CD4-positive, alpha-beta T cell (primary cell): ENCODE data around the gene YBX2. TPM values are rescaled to one million over a fixed set of nuclear protein-coding genes. Genes with fewer than 3 reads are reported as not detected.

Experiments
- ATAC-seq: fragments of 200-7000 bp; cut with Tn5 transposase; one replicate; pipeline ENCODE4 v1.10.0; 2022; ENCODE audit warnings: mild to moderate bottlenecking; ENCODE audit not compliant: poor library complexity
- CTCF ChIA-PET: fragments of 350-600 bp; sonication (Branson Sonifier 250); formaldehyde crosslinking; loops from one replicate; lab custom pipeline; 2021; ENCODE audit warnings: antibody characterized with exemption, inconsistent platforms; lab: Charles Lee
- POLR2A ChIA-PET: fragments of 350-600 bp; sonication (Branson Sonifier 250); formaldehyde crosslinking; loops from one replicate; lab custom pipeline; 2021; ENCODE audit warnings: antibody characterized with exemption, inconsistent platforms; lab: Charles Lee
- DNase-seq, 14 experiments: peaks; one replicate each; pipeline ENCODE4 v3.0.0-alpha.2; 2013 to 2020; ENCODE audit warnings: mixed read lengths in 2 of 14
- H3K27ac ChIP-seq, 2 donors: one replicate each; pipeline versions ENCODE4 v1.5.1 to v1.7.0; 2013; ENCODE audit warnings: low read length in 2 of 2, low read depth in 1 of 2, mild to moderate bottlenecking in 1 of 2
- H3K27me3 ChIP-seq, 2 experiments: 1 replicate in 1 of 2; 2 replicates in 1 of 2; pipeline versions ENCODE4 v1.6.1 to v1.7.0; 2013; ENCODE audit warnings: low read length in 2 of 2, control low read depth in 1 of 2, mild to moderate bottlenecking in 1 of 2, moderate library complexity in 1 of 2; ENCODE audit not compliant: insufficient read depth in 2 of 2, control insufficient read depth in 1 of 2
- H3K36me3 ChIP-seq: one replicate; pipeline ENCODE4 v1.6.1; 2013; ENCODE audit warnings: low read length, control low read depth; ENCODE audit not compliant: insufficient read depth
- H3K4me1 ChIP-seq: one replicate; pipeline ENCODE4 v1.6.1; 2013; ENCODE audit warnings: low read length, control low read depth; ENCODE audit not compliant: insufficient read depth
- H3K4me3 ChIP-seq: one replicate; pipeline ENCODE4 v1.5.1; 2013; ENCODE audit warnings: mild to moderate bottlenecking, low read length, moderate library complexity
- H3K9me3 ChIP-seq, 2 experiments: 1 replicate in 1 of 2; 2 replicates in 1 of 2; pipeline versions ENCODE4 v1.6.1 to v1.7.0; 2013; ENCODE audit warnings: low read length in 2 of 2, mild to moderate bottlenecking in 2 of 2, control low read depth in 1 of 2, moderate library complexity in 1 of 2; ENCODE audit not compliant: control insufficient read depth in 1 of 2, insufficient read depth in 1 of 2
- H3K27ac Mint-ChIP-seq: one replicate; pipeline ENCODE4 v1.8.0; 2020; ENCODE audit warnings: mixed read lengths
- H3K27me3 Mint-ChIP-seq: one replicate; pipeline ENCODE4 v1.8.0; 2021; ENCODE audit warnings: mixed read lengths
- H3K36me3 Mint-ChIP-seq: one replicate; pipeline ENCODE4 v1.8.0; 2021; ENCODE audit warnings: low read depth, mixed read lengths
- H3K4me1 Mint-ChIP-seq: one replicate; pipeline ENCODE4 v1.8.0; 2021; ENCODE audit warnings: low read depth, mixed read lengths
- H3K4me3 Mint-ChIP-seq: one replicate; pipeline ENCODE4 v1.8.0; 2020; ENCODE audit warnings: mild to moderate bottlenecking, mixed read lengths
- H3K9me3 Mint-ChIP-seq: one replicate; pipeline ENCODE4 v1.8.0; 2020; ENCODE audit warnings: mixed read lengths
- CTCF ChIP-seq: fragments of 200-600 bp; IDR thresholded peaks from one replicate; pipeline ENCODE4 v1.8.0; 2022; ENCODE audit warnings: antibody characterized with exemption, mild to moderate bottlenecking
- intact Hi-C, 2 experiments: fragments of 100-400 bp; cut with DNase I in 1 of 2; cut with micrococcal nuclease in 1 of 2; formaldehyde crosslinking; loops; one replicate each; pipeline versions ENCODE4 v1.15.1 to v1.9.0; 2023 to 2025; cut with DNase I, micrococcal nuclease
- total RNA-seq, 174 experiments: library from RNA in 2 of 174; stranded (reverse) in 2 of 174; gene quantifications; one replicate each; pipeline ENCODE4 v1.2.3 and lab custom pipeline; 2021 to 2026

The YBX2 gene
- total RNA-seq, 2 experiments from 2014 or later, result 0.56 TPM; not detected in 1

DNA sequence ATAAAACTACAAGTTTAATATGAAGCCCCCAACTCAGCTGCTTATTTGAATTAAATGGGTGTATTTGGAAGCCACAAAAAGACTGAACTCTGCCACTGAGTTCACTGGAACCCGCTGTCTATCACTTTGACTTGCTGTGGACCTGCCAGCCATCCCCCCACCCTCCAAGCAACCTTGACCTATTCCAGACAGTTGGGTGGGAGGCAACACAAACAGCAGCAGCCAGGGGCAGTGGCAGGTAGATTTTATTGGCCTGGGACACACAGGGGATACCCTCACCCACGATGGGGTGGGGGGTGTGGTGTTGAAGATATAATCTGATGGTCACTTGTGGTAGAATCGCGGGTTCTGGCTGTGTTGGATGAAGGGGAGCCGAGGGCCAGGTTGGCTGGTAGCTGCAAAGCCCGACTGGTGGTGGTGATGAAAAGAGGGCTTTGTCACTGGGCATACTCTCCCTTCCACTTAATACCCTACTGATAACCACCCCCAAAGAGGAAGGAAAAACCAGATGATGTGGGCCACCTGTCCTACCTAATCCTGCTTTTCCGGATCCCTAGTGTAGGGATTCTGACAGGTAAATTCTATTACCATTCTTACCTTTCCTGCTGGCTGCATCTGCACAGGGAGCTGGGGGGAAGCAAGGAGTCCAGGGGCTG is 18.1 kb upstream of the YBX2 start:
- intact Hi-C loops, result no loop called here
- Histone ChIP-seq H3K4me1 (peaks cover 69% of the 10 kb centered on the region), H3K36me3 (peaks cover 63% of the 10 kb centered on the region), H3K4me3 (no peak overlapping the region), H3K27ac (peak overlapping the region in 1 of 2 donors; percentile 23), H3K9me3 (no peaks in the 10 kb centered on the region), H3K27me3 (no peaks in the 10 kb centered on the region)
- ChIA-PET CTCF (interaction anchor here (0.5 to 1.6 kb wide), 4 partner anchors 8 to 47 kb away, joined by 3 to 4 read pairs (median 4); no protein-coding TSS in a partner anchor), POLR2A (interaction anchor here (1.2 to 5.4 kb wide), 4 partner anchors 17 to 36 kb away, joined by 3 to 46 read pairs (median 24); partner anchors contain the start of genes ACAP1 and NEURL4)
- H3K27me3 Mint-ChIP-seq, result no peaks in the 10 kb centered on the region
- H3K36me3 Mint-ChIP-seq, result peaks cover 83% of the 10 kb centered on the region
- ATAC-seq (no peak), DNase-seq (no peak)
- peak overlapping the region; percentile 95 for H3K27ac Mint-ChIP-seq
- H3K9me3 Mint-ChIP-seq, result no peaks in the 10 kb centered on the region
- peak overlapping the region; percentile 85 for H3K4me3 Mint-ChIP-seq
- no peak for TF ChIP-seq CTCF
- peaks cover 74% of the 10 kb centered on the region for H3K4me1 Mint-ChIP-seq

- CTCF ChIA-PET, result no interaction called here
These were observed 16.8 kb upstream of the YBX2 start for GRCh38 chr17:7311110-7311705.

More at GRCh38 chr17:7311110-7311705, 16.8 kb upstream of the YBX2 start:
- Histone ChIP-seq H3K36me3 (peaks cover 55% of the 10 kb centered on the region), H3K4me3 (no peak overlapping the region), H3K4me1 (peaks cover 73% of the 10 kb centered on the region), H3K9me3 (no peaks in the 10 kb centered on the region), H3K27ac (peak overlapping the region in 1 of 2 donors; percentile 97), H3K27me3 (no peaks in the 10 kb centered on the region)
- Mint-ChIP-seq H3K27me3 (no peaks in the 10 kb centered on the region), H3K27ac (peak overlapping the region; percentile 98), H3K4me3 (peak overlapping the region; percentile 92), H3K36me3 (peaks cover 85% of the 10 kb centered on the region), H3K4me1 (peaks cover 78% of the 10 kb centered on the region), H3K9me3 (no peaks in the 10 kb centered on the region)
- intact Hi-C loops, result no loop called here
- ATAC-seq (no peak), DNase-seq (no peak)
- TF ChIP-seq CTCF, result no peak
- POLR2A ChIA-PET, result interaction anchor here (1.2 to 5.4 kb wide), 3 partner anchors 15 to 25 kb away, joined by 3 to 52 read pairs (median 46); partner anchors contain the start of genes ACAP1 and NEURL4
